HG03060 (cell line): ENCODE results near the gene ZNF469.

Experiments
- ATAC-seq: cut with Tn5 transposase; IDR thresholded peaks from one replicate; pipeline ENCODE4 v1.9.1; 2021; ENCODE audit warnings: low read depth, moderate number of reproducible peaks; ENCODE audit not compliant: unreplicated experiment

ZNF469 gene

DNA sequence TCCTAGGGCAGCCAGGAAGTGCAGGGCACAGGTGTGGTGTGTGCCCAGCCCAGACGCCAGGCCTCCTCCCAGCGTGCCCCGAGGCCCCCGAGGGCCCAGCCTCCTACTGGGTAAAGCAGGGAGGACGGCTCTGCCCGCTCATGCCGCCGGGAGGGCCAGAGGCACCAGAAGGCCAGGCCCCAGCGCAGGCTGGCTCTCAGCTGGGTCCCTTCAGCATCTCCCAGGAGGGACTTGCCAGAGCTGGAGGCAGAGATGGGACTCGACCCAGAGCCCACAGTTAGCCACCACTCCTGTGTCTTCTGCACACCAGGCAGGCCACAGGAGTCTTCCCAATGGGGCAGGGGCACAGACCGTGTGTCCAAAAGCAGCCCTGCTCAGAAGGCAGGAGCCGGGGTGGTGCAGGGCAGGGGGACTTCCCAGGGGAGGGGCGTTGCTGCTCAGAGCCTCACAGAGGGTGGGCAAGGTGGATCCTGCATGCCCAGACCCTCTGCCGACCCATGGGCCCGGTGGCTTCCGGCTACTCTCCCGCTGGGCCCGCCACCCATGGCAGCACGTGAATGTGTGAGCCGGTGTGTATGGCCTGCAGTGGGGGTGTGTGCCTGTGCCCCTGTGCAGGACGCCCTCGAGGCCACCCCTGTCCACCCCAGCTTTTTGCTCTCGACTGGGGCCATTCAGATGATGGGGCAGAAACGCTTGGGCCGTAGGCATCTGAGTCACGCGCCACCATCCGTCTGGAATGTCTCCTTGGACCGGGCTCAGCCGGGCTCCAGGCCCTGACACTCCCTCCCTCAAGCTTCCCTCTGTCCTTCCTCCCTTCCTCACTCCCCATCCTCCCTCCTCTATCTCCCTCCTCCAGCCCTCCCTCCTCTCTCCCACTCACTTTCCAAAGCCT lies 5.7 kb upstream of the ZNF469 start:
- no peak for ATAC-seq

- no peak for ATAC-seq
These were observed 4.8 kb upstream of the ZNF469 start for GRCh38 chr16:88377961-88378360.

GRCh38 chr16:88378401-88378800 lies 4.4 kb upstream of the ZNF469 start:
- ATAC-seq = no peak

GRCh38 chr16:88378836-88379693 lies 3.7 kb upstream of the ZNF469 start:
- ATAC-seq = no peak

GRCh38 chr16:88379694-88380040 lies 3.1 kb upstream of the ZNF469 start:
- ATAC-seq = no peak

- ATAC-seq = no peak
These were observed 2.7 kb upstream of the ZNF469 start for GRCh38 chr16:88380099-88380498.

- no peak for ATAC-seq
These were observed 2.1 kb upstream of the ZNF469 start for GRCh38 chr16:88380619-88381018.

- ATAC-seq = no peak
These were observed 823 bp upstream of the ZNF469 start for GRCh38 chr16:88381820-88382451.

DNA sequence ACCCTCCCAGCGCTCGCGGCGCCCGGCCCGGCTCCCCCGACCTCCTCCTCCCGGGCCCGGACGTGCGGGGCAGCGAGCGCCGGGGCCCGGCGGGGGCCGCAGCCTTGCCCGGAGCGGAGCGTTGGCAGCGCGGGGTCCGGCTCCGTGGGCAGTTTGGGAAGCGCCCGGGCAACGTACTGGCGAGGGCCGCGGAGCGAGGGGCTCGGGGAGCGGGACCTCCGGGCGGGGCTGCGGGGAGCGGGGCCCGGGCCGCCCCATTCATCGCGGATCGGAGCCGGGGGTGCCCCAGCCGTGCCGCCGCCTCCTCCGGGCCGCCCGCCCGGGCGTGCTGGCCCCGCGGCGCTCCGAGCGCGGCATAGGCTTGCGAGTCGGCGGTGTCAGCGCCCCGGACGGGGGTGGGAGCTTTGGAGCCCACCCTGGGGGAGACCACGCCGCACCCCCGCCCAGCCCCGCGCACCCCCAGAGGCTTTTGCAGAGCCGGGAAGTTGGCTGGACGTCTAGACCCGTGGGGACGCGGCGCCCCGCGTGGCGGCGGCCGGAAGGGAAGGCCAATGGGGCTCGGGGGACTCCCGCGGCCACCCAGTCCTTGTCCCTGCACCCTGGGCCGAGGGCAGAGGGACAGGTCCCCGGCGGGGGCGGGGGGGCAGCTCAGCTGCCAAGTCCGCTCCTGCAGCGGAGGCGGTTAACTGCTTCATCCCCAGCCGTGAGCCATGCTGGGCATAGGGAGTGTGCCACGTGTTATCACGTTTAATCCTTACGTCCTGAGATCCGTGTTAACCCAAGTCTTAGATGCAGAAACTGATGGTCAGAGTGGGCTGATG lies 852 bp downstream of the ZNF469 start:
- ATAC-seq = no peak

DNA sequence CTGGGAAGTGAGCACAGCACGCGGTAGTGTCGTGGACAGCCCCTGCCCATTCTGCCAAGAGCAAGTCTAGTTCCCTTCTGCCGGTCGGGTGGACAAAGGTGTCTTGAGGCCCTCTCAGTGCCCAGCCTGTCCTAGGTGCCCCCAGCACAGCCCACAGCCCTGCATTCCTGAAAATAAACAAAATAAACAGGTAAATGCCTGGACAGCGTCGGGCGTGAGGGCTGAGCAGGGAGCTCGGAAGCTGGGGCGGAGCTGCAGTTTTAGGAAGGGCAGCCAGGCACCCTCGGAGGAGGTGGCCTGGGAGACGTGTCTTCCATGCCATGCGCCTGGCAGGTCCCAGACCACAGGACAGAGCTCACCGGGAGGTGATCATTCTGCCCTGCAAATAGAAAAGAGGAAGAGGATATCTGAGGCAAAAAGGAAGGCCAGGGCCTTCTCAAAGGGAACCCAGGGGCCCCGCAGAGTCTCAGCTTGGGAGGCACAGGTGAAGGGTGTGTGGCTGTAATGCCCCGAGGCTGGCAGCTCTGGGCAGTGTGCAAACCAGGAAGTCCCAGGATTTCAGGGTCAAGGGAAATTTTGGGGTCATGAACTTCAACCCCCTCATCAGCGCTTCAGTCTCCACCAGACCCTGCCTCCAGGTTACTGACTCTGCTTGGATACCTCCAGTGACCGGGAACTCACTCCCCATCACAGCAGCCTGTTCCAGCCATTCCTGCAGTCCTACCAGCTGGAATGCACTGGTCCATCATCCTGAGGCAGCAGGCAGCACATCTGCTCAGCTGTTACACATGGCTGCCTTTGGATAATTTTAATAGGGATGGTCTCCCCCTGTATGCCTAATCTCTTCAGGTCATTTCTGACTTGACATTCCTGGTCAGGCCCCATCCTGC lies 1.7 kb downstream of the ZNF469 start:
- no peak for ATAC-seq

GRCh38 chr16:88385112-88385594 lies 2.4 kb downstream of the ZNF469 start:
- no peak for ATAC-seq

DNA sequence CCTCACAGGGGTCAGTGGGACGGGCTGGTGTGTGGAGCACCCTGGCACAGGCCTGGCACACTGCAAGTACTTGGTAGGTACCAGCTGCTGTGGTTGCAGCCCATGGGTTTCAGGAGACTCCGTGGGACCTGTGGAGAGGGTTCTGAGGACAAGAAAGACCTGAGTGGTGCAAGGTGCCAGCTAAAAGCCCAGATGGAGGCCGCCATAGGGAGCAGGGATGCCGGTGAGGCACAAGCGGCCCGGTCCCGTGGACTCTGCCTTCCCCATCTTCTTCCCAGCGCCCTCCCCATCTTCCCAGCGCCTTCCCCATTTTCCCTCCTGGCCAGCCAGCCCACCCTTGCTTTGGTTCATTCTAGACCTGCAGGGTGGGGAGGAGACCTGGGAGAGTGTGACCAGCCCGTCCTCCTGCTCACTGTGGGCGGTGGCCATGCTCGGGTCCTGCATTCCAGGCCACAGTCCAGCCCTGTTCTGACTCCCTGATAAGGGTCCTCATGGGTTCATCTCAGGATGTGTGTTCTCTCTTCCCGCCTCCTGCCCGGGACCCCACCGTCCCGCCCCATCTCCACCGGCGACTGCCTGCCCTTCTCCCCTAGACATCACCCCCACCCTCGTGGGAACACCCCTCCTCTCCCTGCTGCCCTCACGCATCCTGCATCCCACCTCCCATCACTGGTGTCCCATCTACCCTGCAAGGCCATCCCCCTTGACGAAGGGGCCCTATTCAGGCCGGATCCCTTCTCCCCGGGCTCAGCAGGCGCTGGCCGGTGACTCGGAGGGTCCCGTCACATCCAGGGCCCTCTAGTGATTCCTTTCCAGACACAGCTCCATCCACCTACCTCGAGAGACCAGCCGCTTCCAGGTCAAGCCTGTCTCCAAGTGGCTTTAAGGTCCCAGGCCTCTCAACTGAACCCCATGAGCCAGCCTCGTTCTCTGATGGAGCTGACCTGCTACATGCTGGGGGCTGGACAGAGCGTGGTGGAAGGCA lies 3.4 kb downstream of the ZNF469 start:
- ATAC-seq = no peak

GRCh38 chr16:88387180-88387765 lies 4.5 kb downstream of the ZNF469 start:
- no peak for ATAC-seq

DNA sequence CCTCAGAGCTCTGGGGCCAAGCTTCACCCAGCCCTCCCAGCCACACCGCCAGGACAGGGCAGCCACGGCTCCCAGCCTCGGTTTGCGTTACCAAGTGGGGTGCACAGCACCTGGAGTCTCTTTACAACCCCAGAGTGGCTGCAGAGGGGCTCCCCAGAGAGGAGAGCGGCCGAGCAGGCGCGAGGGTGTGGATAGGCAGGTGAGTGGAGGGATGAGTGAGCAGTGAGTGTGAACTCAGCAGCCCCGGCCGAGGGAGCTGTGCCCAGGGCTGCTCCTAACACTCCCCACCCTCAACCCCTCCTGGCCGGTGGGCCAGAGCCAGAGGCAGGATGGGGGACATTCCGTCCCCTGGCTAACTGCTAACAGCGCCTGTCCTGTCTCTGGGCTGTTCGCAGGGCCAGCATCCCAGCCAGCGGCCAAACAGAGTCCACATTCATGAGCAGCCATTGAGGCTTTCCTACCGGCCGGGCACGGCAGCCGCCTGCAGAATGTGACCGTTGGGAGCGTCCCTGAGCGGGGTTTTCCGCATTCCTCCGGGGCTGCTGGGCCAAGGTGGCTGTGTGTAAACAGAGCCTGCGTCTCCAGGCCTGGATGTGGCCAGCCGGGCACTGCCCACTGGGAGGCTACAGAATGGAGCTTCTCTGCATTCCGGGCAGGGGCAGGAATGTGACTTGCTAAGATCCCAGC lies 5.3 kb downstream of the ZNF469 start:
- ATAC-seq = no peak

DNA sequence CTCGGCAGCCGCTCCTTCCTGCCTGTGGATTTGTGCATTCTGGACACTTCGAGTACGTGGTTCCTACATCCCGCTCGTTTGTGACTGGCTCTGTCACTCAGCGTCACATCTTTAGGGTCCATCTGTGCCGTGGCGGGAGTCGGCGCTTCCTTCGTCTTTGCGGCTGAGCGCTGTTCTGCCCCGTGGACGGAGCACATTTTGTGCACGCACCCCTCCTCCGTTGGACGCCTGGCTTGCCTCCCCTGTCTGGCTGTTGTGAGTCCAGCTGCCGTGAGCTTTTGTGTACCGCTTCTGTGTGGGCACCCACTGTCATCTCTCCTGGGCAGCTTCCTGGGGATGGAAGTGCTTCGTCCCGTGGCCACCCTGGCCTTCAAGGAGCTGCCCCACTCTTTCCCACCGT lies 6.4 kb downstream of the ZNF469 start:
- no peak for ATAC-seq

- no peak for ATAC-seq
These were observed 6.9 kb downstream of the ZNF469 start for GRCh38 chr16:88389621-88390160.

DNA sequence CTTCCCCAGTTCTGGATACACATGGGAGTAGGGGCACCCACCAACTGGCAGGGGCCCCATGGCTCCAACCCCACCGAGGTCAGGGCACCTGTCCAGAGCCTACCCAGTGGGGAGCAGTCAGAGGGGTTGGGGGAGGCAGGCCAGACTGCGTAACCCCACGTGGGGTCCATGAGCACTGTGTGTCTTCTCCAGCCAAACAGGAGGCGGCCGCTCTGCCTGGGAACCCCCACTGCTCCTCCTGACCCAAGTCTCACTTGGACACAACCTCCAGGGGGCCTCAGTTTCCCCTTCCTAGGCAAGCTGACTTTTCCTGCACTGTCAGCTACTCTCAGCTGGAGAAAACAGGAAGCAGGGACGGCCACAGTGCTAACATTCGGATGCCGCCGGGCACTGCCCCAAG lies 7.5 kb downstream of the ZNF469 start:
- no peak for ATAC-seq
